A673 (cell line): Measurements from ENCODE around the gene RSU1.

Source experiments
- CTCF ChIP-seq: fragments of 300-800, 200-600 bp; sonication (generic); conservative IDR thresholded peaks from 2 replicates; pipeline ENCODE4 v1.5.1; 2017; ENCODE audit warnings: low read depth, mild to moderate bottlenecking, antibody characterized with exemption, low read length, moderate library complexity, mixed read lengths
- EZH2 ChIP-seq: fragments of 200-600 bp; sonication (generic); IDR thresholded peaks from 2 replicates; pipeline ENCODE4 v1.6.1; 2017; ENCODE audit warnings: borderline replicate concordance, low read depth, mild to moderate bottlenecking, mixed read lengths, antibody characterized with exemption, low read length; ENCODE audit not compliant: poor library complexity, severe bottlenecking

- TF ChIP-seq CTCF: no peak
- no peak for TF ChIP-seq EZH2
These were observed 116.9 kb downstream of the RSU1 start for GRCh38 chr10:16700331-16700730.
